ENCODE results near the gene PPFIBP1.
"Not testable (repeated sequence)": the region's sequence is repeated elsewhere in the genome, so short reads cannot be mapped to it uniquely, and the experiment has no call there.

PPFIBP1 gene

DNA sequence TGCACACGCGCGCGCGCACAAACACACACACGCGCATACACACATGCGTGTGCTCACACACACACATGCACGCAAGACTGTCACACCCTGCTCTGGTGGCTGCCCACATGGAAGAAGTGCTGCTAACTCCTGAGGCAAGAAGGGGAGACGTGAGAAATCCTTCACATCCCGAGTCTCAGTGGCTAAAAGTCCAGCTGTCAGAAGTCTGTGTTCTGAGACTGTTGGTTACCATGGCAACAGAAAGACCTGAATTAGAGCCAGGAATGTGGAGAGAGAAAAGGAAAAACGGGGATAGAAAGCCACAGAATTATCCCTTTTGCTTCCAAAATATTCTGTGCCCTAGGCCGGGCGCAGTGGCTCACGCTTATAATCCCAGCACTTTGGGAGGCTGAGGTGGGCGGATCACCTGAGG lies 71.2 kb downstream of the PPFIBP1 start:
- DNase-seq: peak; percentile 76

DNA sequence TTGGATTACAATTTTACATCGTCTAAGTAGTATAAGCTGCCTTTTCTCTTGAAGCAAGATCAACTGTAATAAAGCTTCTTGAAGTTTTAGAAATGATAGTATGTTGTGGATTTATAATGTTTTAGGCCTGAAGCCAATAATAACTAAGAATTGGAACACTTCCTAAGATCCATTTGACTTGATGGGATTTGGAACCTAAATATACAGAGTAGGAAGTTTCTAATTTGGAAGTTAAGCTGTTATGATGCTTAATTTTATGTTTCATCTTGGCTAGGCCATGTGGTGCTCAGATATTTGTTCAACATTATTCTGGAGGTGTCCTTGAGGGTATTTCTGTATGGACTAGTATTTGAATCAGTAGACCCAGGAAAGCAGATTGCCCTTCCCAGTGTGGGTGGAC lies 74.9 kb downstream of the PPFIBP1 start:
- DNase-seq: not testable (repeated sequence)

DNA sequence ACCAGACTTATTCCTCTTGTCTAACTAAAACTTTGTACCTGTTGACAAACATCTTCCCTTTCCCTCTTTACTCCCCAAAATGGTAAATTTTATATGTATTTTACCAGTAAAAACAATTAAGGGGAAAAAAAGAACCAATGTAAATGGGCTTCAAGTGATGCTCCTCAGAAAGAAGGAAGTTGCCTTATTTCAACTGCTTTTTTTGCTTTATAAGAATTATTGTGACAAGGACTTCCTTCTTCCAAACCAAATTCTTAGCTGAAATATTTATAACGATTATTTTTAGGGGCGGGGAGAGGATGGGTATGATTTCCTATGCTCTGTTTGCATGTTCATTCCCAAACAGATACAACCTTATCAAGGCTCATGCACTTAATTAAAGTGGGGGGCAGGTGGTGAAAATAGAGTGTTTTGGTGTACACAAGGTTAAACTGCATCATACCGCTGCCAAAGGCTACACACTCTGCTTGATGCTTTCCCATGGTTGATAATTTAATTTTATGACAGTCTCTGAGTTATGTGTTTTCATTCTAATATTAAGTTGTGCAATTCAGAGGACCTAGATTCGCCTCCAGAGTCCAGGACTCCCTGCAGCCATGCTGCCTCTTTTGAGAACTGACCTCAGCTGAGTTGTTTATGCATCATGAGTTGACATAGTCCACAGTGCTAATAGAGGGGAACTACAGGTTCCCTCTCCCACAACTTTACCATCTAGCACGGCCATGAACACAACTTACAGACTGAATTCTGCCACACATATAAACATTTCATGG lies 77.2 kb downstream of the PPFIBP1 start:
- not testable (repeated sequence) for DNase-seq

DNA sequence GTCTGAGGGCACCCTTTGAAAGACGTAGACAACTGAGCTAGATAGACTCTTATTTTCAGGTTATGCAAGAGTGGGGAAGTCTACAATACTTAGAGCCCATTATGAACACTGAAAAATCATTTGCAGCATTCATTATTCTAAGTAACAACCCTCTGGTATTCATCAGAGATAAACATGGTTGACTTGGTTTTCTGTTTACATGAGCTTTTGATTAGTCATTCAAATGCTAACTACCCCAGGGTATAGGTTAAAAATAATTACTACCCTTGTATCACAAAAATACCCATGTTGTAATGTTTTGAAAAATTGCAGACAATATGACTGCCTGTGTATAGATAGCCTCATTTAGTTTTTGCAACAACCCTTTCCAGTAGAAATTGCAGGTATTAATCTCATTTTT lies 78.5 kb downstream of the PPFIBP1 start:
- peak; percentile 54 for DNase-seq

DNA sequence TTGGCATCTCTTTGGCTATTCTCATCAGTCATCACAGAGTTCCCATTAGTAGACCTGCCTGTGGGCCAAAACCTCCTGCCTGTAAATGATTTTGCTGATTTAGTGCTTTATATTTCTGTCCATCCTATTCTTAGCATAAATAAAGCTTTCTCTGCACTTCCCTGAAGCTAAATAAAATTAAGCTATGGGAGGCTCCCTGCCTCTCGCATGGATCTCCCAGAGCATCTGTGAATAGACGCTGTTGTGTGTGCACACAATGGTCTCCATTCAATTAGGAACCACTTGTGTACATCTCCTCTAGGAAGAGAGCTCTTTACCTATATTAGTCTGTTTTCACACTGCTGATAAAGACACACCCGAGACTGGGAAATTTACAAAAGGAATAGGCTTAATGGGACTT lies 80.4 kb downstream of the PPFIBP1 start:
- no peak for DNase-seq

DNA sequence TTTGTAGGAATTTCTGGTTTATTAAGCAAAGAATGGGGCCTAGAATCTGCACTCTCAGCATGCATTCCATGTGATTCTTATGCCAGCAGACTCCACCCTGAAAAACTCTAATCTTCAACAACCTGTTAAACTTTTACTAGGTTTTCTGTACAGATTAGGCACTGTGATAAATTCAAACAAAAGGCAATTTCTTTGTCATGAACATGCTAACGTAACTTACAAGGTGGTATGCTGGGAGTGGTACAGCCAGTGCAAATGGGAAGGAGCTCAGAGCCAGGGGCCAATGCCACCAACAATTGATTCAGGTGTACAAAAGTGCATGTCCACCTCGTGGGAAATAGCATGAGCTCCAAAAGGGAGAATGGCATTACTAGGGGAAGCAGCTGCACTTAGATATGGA lies 83.0 kb downstream of the PPFIBP1 start:
- no peak for DNase-seq

DNA sequence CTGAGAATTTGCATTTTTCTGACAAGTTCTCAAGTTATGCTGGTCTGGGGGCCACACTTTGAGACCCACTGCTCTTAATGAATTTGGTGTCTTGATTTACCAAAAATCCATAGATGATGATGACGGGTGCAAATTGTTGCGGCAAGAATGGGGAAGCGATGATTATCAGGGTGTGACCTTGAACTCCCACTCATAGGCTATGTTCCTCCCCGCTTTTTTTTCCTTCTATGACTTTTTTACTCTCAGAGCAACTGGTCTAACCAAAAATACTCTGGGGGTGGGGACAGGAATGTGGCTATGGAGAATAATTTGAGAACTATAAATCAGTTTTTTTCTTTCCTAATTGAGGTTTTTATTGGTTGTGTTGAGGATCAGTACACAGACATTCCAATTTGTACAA lies 83.6 kb downstream of the PPFIBP1 start:
- DNase-seq: no peak

DNA sequence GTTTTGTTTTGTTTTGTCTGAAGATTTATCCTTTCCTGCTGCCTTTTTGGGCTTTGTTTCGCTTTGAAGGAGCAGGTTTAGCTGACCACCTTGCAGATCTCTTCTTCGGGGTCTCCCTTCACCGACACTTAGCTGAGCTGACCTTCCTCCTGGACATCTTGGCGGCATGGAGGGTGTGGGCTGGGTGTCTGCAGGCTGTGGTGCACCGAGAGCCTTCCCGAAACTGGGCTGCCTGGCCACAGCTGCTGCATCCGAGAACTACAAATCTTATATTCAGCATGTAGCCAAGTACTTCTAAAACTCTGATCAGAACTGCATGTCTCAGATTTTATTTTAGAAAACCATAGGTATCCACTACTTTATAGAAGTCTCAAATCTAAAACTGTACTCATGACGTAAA lies 84.9 kb downstream of the PPFIBP1 start:
- DNase-seq: no peak

DNA sequence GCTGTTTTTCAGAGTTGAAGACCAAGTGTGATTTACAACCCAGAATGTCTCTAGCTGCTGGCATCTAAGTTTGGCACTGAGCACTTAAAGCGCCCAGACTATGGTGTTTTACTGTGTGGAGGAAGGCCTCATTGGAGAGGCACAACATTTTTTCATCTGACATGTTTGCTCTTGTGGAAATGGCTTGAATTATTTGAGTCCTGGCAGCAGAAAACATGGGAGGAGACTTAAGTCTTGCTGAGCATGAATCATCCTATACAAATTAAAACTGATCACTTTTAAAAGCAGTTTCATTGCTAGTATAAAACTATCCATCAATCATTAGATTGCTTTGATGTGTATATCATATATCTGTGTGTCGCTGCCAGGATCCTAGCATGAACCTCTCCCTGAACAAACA lies 86.4 kb downstream of the PPFIBP1 start:
- peak; percentile 57 for DNase-seq

DNA sequence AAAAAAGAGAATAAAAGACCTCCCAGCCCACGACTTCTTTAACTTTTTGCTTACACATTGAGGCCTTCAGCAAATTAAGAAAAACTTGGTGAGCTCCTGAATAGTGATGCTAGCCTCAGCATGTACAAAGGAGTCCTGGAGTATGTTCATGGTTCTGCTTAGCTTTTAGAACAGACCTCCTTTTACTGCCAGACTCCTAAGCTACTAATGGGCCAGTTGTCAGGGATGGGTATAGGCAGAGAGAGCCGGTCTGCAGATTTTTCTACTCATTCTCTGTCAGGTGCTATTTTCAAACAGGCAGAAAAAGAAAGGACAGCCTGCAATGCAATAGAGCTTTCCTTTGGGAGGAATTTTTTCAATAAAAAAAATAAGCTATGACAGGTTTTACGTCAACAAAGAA lies 90.4 kb downstream of the PPFIBP1 start:
- DNase-seq: no peak

DNA sequence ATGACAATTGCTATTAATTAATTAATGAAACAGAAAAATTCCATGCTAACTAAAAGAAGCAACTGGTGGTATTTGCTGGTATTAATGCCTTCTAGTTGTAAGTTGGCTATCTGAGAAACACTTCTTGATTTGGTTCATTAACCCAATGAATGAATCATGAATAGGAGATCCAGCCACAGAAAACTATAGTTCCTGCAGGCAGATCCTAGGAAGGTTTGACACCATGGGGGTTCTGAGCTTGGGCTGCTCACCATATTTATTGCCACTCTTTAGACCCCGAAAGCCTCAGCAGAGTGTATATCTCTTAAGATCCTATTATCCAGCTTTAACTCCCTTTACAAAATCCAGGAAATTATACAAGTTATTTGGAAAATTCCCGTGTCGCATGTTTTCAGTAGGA lies 90.9 kb downstream of the PPFIBP1 start:
- no peak for DNase-seq

DNA sequence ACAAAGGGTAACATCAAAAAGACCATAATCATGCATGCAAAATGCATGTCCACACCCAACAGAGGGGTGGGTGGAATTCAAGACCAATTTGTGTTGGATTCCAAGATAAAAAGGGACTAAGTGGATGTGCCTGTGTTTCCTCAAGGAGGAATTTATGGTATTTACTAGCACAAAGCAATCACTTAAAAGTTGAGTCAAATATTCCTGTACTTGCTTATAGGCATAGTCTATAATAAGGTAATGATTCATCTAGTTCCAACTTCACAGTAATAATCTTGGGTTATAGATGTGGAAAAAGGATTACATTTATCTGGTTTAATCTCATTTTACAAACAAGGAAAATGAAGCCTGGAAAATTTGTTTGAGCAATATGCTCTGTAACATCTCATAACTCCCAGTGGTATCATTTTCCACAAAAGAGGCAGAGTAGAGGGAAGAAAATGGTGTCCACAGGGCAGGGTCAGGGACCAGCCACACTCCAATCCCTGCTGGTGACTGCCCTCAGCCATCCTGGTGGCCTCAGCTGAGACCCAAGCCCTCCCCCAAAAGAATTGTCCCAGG lies 91.4 kb downstream of the PPFIBP1 start:
- peak; percentile 62 for DNase-seq

DNA sequence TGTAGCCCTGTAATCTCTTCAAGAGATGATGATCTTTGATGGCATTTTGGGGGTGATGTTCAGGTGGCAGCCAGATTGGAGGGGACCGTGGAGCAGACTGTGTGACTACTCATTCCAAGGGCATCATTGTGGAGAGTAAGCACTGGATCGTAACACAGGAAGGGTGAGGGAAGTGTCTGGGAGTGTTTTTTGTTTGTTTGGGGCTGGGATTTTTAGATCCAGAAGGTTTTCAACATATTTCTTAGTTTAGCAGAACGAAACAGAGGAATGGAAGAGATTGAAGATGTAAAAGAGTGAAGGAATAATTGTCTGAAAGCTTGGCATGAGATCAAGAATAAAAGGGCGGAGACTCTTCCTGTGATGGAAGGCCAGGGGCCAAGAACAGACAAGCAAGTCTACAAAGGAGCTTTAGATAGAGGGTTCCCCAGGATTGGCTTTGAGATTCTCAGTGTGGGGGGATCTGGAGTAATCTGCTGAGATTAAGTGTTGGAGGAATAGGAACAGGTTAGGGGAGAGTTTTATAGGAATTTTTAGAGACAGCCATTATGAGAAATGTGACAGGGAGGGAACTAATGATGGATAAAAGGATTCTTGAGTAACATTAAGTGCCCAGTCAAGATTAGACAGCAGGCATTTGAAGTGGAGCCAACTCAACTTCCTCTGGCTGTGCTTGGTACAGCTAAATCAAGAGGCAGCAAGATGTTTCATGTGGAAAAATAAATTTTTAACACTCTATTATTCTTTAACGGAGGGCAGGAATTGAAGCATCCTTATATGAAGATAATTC lies 92.5 kb downstream of the PPFIBP1 start:
- no peak for DNase-seq

DNA sequence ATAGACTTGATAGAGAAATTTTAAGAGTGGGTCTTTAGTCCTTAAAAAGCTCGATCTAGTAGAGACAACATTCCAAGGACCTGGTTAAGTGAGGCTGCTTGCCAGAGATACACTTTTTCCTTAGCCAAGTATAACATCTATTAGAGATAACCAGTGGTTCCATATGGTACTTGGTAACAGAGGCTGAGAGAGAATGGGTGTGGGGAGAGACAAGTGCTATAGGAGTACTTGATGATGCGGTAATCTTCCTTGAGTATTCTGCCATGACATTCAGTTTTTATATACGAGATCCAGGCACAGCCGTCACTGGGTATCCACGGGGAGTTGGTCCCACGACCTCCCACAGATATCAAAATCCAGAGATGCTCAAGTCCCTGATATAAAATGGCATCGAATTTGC lies 94.8 kb downstream of the PPFIBP1 start:
- no peak for DNase-seq

DNA sequence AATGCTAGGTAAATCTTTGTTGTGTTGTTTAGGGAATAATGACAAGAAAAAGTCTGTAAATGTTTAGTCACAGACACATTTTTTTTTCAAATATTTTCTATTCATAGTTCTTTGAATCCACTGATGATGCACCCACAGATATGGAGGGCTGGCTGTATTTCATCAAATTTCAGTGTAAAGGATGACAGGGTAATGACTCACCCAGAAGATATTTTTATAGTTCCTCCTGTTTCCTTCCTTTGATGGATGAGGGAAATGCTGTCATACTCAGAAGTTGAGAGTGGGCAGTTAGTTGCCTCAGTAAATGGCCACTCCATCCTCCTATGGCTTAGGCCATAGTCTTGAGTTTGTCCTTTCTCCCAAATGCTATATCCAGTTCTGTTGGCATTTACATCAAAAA lies 95.3 kb downstream of the PPFIBP1 start:
- DNase-seq: peak; percentile 92

DNA sequence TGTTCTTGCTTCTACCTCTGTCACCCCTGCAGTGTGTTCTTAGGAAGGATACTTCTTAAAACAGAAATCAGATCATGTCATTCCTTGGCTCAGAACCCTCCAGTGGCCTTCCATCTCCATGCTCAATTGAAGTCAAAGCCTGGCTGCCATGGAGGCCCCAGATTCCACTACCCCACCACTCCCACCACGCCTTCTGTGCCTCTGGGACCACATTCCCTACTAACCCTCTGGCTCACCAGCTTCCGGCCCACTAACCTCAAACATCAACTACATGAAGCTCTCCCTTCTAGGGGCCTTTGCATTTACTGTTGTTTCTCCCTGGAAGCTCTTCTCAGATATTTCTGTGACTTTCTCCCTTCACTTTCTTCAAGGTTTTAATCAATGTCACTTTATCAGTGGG lies 96.1 kb downstream of the PPFIBP1 start:
- no peak for DNase-seq

DNA sequence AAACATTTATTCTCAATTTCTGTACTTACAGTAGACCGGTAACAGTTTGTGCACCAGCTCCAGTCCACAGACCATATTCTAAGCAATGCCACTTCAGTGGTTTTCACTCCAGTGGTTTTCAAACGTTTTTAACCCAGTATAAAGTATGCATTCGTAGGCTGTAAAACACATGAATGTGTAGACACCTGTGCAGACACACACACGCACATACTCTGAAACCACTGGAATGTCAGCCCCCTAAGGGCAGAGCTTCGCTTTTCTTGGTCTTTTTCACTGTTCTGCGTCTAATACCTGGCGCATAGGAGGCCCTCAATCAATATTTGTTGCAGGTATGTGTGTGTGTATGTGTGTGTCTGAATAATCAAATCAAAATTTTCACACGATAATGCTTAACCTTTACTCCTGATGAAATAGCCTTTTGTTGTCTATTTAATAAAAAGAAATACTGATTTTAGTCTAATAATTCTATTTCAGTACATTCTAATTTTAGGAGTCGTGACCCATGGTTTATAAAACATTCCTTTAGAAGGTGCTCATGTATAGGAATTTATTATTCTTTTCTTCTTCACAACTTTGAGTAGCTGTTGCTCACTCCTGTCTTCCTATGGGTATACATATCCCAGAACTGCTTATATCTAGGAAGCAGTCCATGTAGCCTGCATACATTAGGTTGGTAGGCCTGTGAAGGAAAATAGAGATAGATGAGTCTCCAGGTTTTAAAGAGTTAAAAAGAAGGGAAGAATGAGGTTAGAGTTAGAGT lies 98.6 kb downstream of the PPFIBP1 start:
- no peak for DNase-seq

DNA sequence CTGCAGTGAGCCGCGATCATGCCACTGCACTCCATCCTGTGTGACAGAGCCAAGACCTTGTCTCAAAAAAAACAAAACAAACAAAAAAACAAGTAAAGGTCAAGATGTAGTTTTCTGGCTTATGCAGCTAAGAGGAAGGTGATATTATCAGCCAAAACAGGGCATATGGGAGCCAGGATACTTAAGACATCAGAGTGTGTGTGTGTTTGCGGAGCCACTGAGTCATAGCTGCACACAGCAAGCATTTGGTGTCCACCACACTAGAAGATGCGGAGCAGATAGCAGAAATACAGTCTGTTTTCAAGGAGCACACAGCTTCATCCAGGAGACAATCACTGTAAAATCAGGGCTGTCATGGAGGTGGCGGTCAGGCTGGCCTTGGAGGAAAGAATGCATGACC lies 99.6 kb downstream of the PPFIBP1 start:
- no peak for DNase-seq

DNA sequence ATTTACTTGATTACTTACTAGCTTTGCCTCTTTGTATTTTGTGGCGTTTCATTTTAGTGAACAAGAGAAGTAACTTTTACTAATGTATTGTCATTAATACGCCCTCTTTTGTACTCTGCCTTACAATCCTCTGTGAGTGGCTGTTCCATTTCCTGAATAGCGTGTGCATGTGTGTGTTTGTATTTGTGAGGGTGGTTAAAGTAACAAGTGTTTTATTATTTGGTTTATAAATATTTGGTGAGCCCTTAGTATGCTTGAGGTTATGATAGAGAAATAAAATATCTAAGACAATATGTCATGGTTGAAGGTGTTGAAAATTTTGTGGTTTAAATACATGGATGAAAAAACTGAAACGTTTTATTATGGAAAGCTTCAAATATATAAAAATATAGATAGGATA lies 100.6 kb downstream of the PPFIBP1 start:
- DNase-seq: no peak

DNA sequence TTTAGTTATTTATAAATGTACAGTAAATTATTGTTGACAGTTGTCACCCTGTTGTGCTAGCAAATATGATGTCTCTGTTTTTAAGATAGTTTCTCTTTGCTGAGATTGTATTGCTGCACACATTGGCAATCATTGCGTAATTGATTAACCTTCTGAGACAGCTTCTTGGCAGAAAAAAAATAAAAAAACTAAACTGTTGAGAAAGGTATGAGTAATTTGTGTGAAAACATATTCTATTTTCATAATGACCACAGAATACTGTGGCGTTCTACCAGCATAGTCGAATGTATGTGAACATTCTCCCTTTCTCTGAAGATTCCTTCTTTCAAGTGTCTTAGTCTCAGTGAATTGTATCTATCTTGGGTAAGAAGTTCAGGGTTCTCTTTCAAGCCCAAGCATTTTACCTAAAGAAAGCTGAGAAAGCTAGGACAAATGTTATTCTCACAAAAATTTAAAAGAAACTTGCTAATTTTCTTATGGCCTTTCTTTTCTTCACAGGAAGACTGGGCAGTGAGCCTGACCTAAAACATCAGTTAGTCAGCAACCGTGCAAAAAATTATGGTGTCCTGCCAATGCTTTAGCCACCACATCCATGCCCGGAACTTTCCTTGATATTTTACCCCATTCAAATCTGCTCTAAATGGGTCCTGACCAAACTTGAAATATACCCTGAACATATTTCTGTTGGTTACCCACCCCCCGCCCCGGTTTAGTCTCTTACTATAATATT lies 103.3 kb downstream of the PPFIBP1 start:
- DNase-seq: peak; percentile 94

DNA sequence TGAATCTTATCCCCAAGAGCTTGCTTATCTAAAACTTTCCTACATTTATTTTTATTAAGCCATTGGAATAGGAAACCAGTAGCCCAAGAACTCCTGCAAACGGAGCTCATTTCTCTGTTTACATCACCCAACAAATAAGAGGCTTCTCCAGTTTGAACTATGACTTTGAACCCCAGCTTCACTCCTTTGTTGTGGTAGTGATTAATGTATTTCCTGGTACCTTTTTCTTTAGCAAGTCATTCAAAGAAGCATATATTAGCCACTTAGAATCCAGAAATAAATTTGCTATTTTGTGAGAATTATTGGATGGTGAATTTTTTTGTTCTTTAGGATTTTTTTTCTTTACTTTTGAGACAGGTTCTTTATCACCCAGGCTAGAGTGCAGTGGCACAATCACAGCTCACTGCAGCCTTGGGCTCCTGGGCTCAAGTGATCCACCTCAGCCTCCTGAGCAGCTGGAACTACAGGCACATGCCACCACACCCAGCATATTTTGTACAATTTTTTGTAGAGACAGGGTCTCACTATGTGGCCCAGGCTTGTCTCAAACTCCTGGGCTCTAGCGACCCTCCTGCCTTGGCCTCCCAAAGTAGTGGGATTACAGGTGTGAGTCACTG lies 104.0 kb downstream of the PPFIBP1 start:
- DNase-seq: not testable (repeated sequence)

DNA sequence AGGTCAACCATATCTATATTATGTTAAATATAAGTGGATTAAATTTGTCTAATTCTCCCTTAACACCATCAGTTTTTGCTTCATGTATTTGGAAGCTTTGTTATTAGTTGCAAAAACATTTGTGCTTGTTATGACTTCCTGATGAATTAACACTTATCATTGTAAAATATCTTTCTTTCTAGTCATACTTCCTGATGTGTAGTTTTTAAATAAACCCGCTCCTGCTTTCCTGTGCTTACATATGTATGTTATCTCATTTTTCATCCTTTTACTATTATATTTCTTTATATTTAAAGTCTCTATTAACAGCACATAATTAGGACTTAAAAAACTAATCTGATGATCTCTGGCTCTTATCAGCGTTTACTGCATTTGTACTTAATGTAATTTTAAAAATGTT lies 106.2 kb downstream of the PPFIBP1 start:
- DNase-seq: not testable (repeated sequence)
